CD8-positive, alpha-beta memory T cell (primary cell): Measurements from ENCODE around the gene PPFIA4. TPM values are rescaled to one million over a fixed set of nuclear protein-coding genes. Genes with fewer than 3 reads are reported as not detected.

ENCODE experiments used
- CTCF ChIA-PET: fragments of 350-600 bp; sonication (Branson Sonifier 250); formaldehyde crosslinking; loops from one replicate; lab custom pipeline; 2021; ENCODE audit warnings: antibody characterized with exemption; lab: Charles Lee
- POLR2A ChIA-PET: fragments of 350-600 bp; sonication (Branson Sonifier 250); formaldehyde crosslinking; loops from one replicate; lab custom pipeline; 2021; ENCODE audit warnings: antibody characterized with exemption; lab: Charles Lee
- DNase-seq, 5 donors: peaks; one replicate each; pipeline versions ENCODE4 v3.0.0 to v3.0.0-alpha.2; 2020 to 2022; ENCODE audit warnings: mixed read lengths in 1 of 5
- H3K27ac ChIP-seq: one replicate; pipeline ENCODE4 v1.7.0; 2013; ENCODE audit warnings: low read depth, mild to moderate bottlenecking, low read length, moderate library complexity
- H3K27me3 ChIP-seq: 2 replicates; pipeline ENCODE4 v1.7.0; 2013; ENCODE audit warnings: low read length, mild to moderate bottlenecking; ENCODE audit not compliant: insufficient read depth, poor library complexity, severe bottlenecking
- H3K36me3 ChIP-seq: 2 replicates; pipeline ENCODE4 v1.7.0; 2013; ENCODE audit warnings: mild to moderate bottlenecking, low read length, moderate library complexity; ENCODE audit not compliant: insufficient read depth
- H3K4me1 ChIP-seq: 2 replicates; pipeline ENCODE4 v1.7.0; 2013; ENCODE audit warnings: mild to moderate bottlenecking, low read length, moderate library complexity; ENCODE audit not compliant: insufficient read depth
- H3K4me3 ChIP-seq: 2 replicates; pipeline ENCODE4 v1.7.0; 2013; ENCODE audit warnings: mild to moderate bottlenecking, low read length
- H3K9me3 ChIP-seq: 2 replicates; pipeline ENCODE4 v1.7.0; 2013; ENCODE audit warnings: mild to moderate bottlenecking, low read length
- H3K27ac Mint-ChIP-seq, 8 donors: one replicate each; pipeline ENCODE4 v1.8.0; 2020 to 2021; ENCODE audit warnings: mixed read lengths in 8 of 8, mild to moderate bottlenecking in 6 of 8, inconsistent platforms in 3 of 8, moderate library complexity in 3 of 8
- H3K27me3 Mint-ChIP-seq, 2 donors: one replicate each; pipeline ENCODE4 v1.8.0; 2020 to 2021; ENCODE audit warnings: mixed read lengths in 2 of 2, mild to moderate bottlenecking in 1 of 2, moderate library complexity in 1 of 2
- H3K36me3 Mint-ChIP-seq, 3 donors: one replicate each; pipeline ENCODE4 v1.8.0; 2020 to 2021; ENCODE audit warnings: mixed read lengths in 3 of 3, inconsistent platforms in 1 of 3, mild to moderate bottlenecking in 1 of 3
- H3K4me1 Mint-ChIP-seq, 3 donors: one replicate each; pipeline ENCODE4 v1.8.0; 2020 to 2021; ENCODE audit warnings: mixed read lengths in 3 of 3, inconsistent platforms in 1 of 3, mild to moderate bottlenecking in 1 of 3
- H3K4me3 Mint-ChIP-seq, 7 donors: one replicate each; pipeline ENCODE4 v1.8.0; 2020 to 2021; ENCODE audit warnings: mixed read lengths in 7 of 7, mild to moderate bottlenecking in 6 of 7, moderate library complexity in 4 of 7, inconsistent platforms in 2 of 7
- H3K9me3 Mint-ChIP-seq, 5 donors: one replicate each; pipeline ENCODE4 v1.8.0; 2020 to 2022; ENCODE audit warnings: mixed read lengths in 5 of 5, mild to moderate bottlenecking in 3 of 5, moderate library complexity in 2 of 5, inconsistent platforms in 1 of 5
- polyA plus RNA-seq: library from polyadenylated mRNA; unstranded; fragments of 300-500 nt; fragmentation: Illumina TruSeq; gene quantifications from one replicate; pipeline ENCODE4 v1.2.3, GENCODE V29; 2021
- total RNA-seq, 2 experiments: library from RNA; stranded (reverse); gene quantifications; one replicate each; pipeline ENCODE4 v1.2.3, GENCODE V29; 2021

Gene PPFIA4
- total and polyA plus RNA-seq, 3 experiments from 2014 or later = 1.2 to 1.5 TPM; not detected in 1

DNA sequence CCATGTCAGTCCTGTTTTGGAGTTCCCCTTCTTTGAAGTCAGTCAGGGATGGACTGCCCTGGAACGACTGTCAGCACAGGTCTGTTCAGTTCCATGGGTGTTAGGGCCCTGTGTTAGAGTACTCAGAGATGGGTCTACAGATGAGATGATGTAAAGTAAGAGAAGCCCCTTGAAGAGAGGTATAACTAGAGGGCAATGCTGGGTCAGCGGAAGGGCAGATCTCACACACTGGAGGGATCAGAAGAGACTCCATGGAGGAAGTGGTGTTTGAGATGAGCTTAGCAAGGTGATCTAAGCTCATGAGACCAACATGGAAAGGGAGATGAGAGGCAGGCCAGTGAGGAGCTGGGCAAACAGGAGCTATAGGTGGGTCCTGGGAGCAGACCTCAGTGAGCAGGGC lies 7.6 kb downstream of the PPFIA4 start:
- H3K27ac Mint-ChIP-seq = peak overlapping the region in 2 of 8 donors; percentile 19 to 79
- Histone ChIP-seq H3K27ac (no peak overlapping the region), H3K9me3 (no peaks in the 10 kb centered on the region), H3K4me3 (no peak overlapping the region), H3K4me1 (no peaks in the 10 kb centered on the region), H3K27me3 (no peaks in the 10 kb centered on the region), H3K36me3 (no peaks in the 10 kb centered on the region)
- peaks cover 1 to 3% of the 10 kb centered on the region in 2 donors for H3K27me3 Mint-ChIP-seq
- no peaks in the 10 kb centered on the region for H3K9me3 Mint-ChIP-seq
- DNase-seq = no peak
- no peaks in the 10 kb centered on the region for H3K4me1 Mint-ChIP-seq
- H3K36me3 Mint-ChIP-seq = no peaks in the 10 kb centered on the region
- ChIA-PET POLR2A (interaction anchor here (0.6 kb wide), 1 partner anchor 9 kb away, joined by 5 read pairs; no protein-coding TSS in a partner anchor), CTCF (no interaction called here)
- H3K4me3 Mint-ChIP-seq = no peak overlapping the region

DNA sequence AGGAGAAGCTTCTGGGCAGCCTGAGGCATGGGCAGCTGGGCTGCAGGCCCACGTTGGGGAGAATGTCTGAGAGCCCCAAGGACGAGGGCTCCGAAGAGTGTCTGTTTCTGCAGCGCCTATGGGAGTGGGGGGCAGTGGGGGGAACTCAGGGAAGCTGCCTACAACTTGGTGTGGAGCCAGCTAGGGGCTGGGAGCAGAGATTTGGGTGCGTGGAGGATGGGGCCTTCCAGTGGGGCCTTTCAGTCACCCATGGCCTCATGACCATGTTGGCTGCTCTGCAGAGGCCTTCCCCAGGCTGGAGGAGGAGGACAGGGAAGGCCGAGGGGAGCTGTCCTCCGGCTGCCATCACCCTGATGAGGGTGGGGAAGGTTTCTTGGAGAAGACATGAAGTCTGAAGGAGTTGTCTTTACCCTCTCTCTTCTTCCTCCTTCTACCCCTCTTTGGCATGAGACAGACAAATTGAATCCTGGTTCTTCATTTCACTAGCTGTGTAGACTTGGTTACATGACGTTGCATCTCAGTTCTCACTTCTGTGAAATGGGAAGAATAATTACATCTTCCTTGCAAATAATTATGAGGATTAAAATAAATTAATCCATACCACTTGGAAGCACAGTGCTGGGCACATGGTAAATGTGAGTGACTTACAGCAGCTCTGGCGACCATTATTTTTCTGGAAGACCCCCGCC lies 8.3 kb downstream of the PPFIA4 start:
- DNase-seq = no peak
- H3K36me3 ChIP-seq = no peaks in the 10 kb centered on the region
- H3K4me3 Mint-ChIP-seq = no peak overlapping the region
- no peak overlapping the region for H3K4me3 ChIP-seq
- ChIA-PET CTCF (interaction anchor here (1.1 to 1.2 kb wide), 2 partner anchors 182 to 233 kb away, joined by 3 to 4 read pairs; no protein-coding TSS in a partner anchor), POLR2A (interaction anchor here (0.6 kb wide), 1 partner anchor 10 kb away, joined by 5 read pairs; no protein-coding TSS in a partner anchor)
- H3K9me3 Mint-ChIP-seq = no peaks in the 10 kb centered on the region
- no peaks in the 10 kb centered on the region for H3K4me1 ChIP-seq
- no peaks in the 10 kb centered on the region for H3K9me3 ChIP-seq
- H3K27me3 Mint-ChIP-seq = peaks cover 4 to 9% of the 10 kb centered on the region in 2 donors
- no peak overlapping the region for H3K27ac ChIP-seq
- no peak overlapping the region for H3K27ac Mint-ChIP-seq
- H3K36me3 Mint-ChIP-seq = no peaks in the 10 kb centered on the region
- no peaks in the 10 kb centered on the region for H3K27me3 ChIP-seq
- peaks cover 1 to 5% (median 4%) of the 10 kb centered on the region in 3 donors for H3K4me1 Mint-ChIP-seq

DNA sequence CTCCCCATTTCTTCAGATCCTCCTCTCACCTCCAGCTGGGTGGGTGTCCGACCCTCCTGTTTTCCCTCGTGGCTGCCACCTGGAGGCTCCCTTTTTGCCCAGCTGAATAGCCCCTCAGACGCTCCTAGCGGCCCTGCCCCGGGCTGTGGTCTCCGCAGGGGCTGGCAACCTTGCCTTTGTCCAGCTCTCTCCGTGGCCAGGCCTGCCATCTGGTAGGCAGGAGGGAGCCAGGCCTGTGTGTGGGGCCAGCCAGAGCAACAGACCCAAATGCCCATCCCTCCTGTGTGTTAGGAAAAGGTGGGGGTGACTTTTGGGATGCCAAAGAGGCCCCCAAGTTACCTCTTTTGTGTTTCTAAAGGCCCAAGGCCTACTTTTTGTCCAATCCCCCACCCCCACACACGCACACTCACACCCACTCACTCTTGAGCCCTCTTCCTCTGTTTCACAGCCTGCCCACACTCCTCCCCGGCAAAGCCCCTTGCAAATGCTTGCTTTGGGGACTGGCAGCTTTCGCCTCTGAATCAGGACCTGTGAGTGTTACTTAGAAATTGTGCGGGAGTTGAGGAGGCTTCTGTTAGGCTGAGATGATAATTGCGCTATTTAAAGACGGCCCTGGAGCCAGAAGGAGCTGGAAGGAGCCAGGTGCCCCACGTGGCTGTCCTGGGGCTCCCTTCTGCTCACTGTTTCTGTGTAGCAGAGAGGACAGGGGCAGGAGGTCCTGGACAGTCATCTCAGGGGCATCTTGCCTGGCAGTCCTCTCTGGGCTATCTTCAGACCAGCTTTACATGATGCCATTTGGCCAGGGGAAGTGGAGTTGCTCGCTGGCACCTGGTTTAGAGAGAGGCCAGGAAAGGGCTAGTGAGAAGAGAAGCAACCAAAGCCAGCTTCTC lies 9.1 kb downstream of the PPFIA4 start:
- H3K4me1 Mint-ChIP-seq = peaks cover 1 to 5% (median 5%) of the 10 kb centered on the region in 3 donors
- CTCF ChIA-PET = interaction anchor here (1.1 to 1.2 kb wide), 2 partner anchors 181 to 232 kb away, joined by 3 to 4 read pairs; no protein-coding TSS in a partner anchor
- no peaks in the 10 kb centered on the region for H3K9me3 ChIP-seq
- H3K4me1 ChIP-seq = no peaks in the 10 kb centered on the region
- no peaks in the 10 kb centered on the region for H3K36me3 Mint-ChIP-seq
- no peaks in the 10 kb centered on the region for H3K9me3 Mint-ChIP-seq
- H3K36me3 ChIP-seq = no peaks in the 10 kb centered on the region
- H3K27ac Mint-ChIP-seq = peak overlapping the region in 1 of 8 donors; percentile 89
- peaks cover 4 to 9% of the 10 kb centered on the region in 2 donors for H3K27me3 Mint-ChIP-seq
- no peak overlapping the region for H3K4me3 Mint-ChIP-seq
- POLR2A ChIA-PET = no interaction called here
- no peak overlapping the region for H3K4me3 ChIP-seq
- no peaks in the 10 kb centered on the region for H3K27me3 ChIP-seq
- no peak overlapping the region for H3K27ac ChIP-seq
- DNase-seq = no peak

DNA sequence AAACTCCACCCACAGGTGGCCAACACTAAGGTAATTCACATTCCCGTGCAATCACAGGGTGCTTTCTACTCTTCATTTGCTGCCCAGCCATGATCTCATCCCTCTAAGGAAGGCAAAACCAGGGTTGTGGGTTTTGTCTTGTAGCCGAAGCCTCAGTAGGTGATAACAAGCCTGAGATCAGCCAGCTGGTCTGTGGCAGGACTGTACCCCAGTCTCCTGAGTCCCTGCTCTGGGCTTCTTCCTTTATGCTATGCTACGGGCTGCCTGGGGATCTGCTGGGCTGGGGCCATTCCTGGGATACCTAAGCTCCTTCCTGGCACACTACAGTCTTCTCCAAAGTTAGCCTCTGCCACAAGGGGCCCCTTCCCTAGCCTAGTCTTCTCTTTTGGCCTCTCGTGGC lies 9.8 kb downstream of the PPFIA4 start:
- H3K4me3 Mint-ChIP-seq = no peak overlapping the region
- ChIA-PET CTCF (interaction anchor here (1.2 kb wide), 1 partner anchor 232 kb away, joined by 3 read pairs; no protein-coding TSS in a partner anchor), POLR2A (no interaction called here)
- Histone ChIP-seq H3K27me3 (no peaks in the 10 kb centered on the region), H3K36me3 (no peaks in the 10 kb centered on the region), H3K4me3 (no peak overlapping the region), H3K27ac (no peak overlapping the region), H3K9me3 (no peaks in the 10 kb centered on the region), H3K4me1 (no peaks in the 10 kb centered on the region)
- H3K27me3 Mint-ChIP-seq = peaks cover 3 to 9% of the 10 kb centered on the region in 2 donors
- peaks cover 1 to 5% (median 5%) of the 10 kb centered on the region in 3 donors for H3K4me1 Mint-ChIP-seq
- H3K36me3 Mint-ChIP-seq = no peaks in the 10 kb centered on the region
- no peak for DNase-seq
- H3K9me3 Mint-ChIP-seq = no peaks in the 10 kb centered on the region
- H3K27ac Mint-ChIP-seq = no peak overlapping the region

DNA sequence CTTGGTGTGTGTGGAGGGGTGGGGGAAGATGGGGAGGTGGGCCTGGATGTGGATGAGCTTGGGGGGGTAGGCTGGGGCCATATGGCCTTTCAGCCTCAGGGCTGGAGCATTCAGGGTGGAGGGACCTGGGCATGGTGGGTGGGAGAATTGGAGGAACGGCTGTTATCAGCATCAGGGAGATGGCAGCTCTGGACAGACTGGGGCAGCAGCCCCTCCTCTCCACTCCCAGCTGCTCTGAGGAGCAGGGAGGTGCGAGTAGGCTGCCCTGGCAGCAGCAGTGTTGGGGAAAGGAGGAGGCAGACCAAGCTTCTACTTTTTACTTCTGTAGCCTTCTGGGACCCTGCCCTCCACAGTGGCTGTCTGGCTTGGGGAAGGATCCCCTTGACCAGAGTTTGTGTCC lies 10.2 kb downstream of the PPFIA4 start:
- Histone ChIP-seq H3K27me3 (no peaks in the 10 kb centered on the region), H3K4me3 (no peak overlapping the region), H3K4me1 (no peaks in the 10 kb centered on the region), H3K36me3 (no peaks in the 10 kb centered on the region), H3K27ac (no peak overlapping the region), H3K9me3 (no peaks in the 10 kb centered on the region)
- H3K4me3 Mint-ChIP-seq = no peak overlapping the region
- peak in 1 of 5 donors; percentile 18 for DNase-seq
- H3K9me3 Mint-ChIP-seq = no peaks in the 10 kb centered on the region
- no peaks in the 10 kb centered on the region for H3K36me3 Mint-ChIP-seq
- peaks cover 1 to 5% (median 5%) of the 10 kb centered on the region in 3 donors for H3K4me1 Mint-ChIP-seq
- no peak overlapping the region for H3K27ac Mint-ChIP-seq
- POLR2A ChIA-PET = no interaction called here
- CTCF ChIA-PET = no interaction called here
- peaks cover 2 to 9% of the 10 kb centered on the region in 2 donors for H3K27me3 Mint-ChIP-seq

DNA sequence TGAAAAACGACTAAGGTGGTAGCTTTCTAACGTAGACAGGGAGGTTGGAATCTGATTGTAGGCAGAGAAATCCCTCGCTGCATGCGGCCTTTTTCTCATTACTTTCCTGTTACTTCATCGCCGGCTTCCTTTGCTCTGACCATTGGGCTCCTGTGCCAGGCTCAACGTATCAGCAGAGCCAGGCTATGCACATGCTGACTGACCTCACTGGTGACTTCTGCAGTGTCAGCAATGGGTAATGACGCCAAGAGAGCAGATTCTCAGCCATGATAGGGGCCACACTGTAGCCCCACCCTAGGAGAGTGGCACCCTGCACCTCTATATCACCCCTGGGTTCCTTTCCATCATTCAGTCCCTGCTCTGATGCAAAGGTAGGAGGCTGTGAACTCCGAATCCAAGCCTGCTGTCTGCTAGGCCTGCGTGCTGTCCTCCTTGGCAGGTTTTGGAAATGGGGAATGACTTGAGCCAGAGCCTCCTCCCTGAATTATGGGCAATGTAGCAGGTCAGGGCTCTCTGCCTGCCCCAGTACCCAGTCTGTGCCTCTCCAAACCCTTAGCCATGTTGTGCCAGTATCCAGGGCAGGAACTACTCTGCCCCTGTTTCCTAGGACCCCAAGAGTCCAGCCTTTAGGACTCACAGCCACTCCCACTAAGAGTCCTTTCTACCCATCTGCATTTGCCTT lies 11.4 kb downstream of the PPFIA4 start:
- H3K27me3 ChIP-seq = no peaks in the 10 kb centered on the region
- Mint-ChIP-seq H3K27me3 (peaks cover 2 to 9% of the 10 kb centered on the region in 2 donors), H3K9me3 (no peaks in the 10 kb centered on the region), H3K4me1 (peaks cover 1 to 5% (median 5%) of the 10 kb centered on the region in 3 donors), H3K36me3 (no peaks in the 10 kb centered on the region), H3K4me3 (no peak overlapping the region), H3K27ac (no peak overlapping the region)
- ChIA-PET CTCF (interaction anchor here (3.5 kb wide), 1 partner anchor 135 kb away, joined by 15 read pairs; no protein-coding TSS in a partner anchor), POLR2A (no interaction called here)
- H3K4me3 ChIP-seq = no peak overlapping the region
- H3K9me3 ChIP-seq = no peaks in the 10 kb centered on the region
- H3K36me3 ChIP-seq = no peaks in the 10 kb centered on the region
- no peak overlapping the region for H3K27ac ChIP-seq
- H3K4me1 ChIP-seq = no peaks in the 10 kb centered on the region
- DNase-seq = no peak

DNA sequence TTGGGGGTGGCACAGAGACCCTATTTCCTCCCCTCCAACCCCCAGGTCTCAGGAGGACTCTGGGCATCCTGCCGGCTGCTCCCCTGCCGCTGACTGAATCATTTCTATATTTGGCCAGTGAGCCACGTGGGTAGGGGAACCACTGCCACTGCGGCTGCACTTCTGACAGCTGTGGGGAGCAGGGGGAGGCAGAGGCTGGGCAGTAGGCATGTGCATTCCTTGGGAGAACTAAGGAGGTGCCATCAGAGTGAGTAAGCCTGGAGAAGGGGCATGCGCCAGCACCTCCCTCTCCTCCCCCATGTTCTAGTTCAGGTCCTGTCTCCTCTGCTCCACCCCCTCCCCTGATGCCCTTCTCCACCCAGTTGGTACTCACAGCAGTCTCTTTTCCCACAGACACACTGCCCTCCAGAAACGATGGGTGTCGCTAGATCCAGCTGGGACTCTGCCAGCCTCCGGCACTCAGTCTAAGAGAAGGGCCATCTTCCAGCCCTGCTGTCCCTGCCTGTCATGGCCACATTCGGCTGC lies 12.0 kb downstream of the PPFIA4 start:
- Mint-ChIP-seq H3K4me1 (peaks cover 1 to 5% (median 5%) of the 10 kb centered on the region in 3 donors), H3K9me3 (no peaks in the 10 kb centered on the region), H3K27ac (no peak overlapping the region), H3K27me3 (peaks cover 2 to 12% of the 10 kb centered on the region in 2 donors), H3K4me3 (no peak overlapping the region), H3K36me3 (no peaks in the 10 kb centered on the region)
- ChIA-PET POLR2A (no interaction called here), CTCF (interaction anchor here (0.7 to 4.6 kb wide), 5 partner anchors 11 to 179 kb away, joined by 3 to 57 read pairs (median 7); no protein-coding TSS in a partner anchor)
- H3K4me1 ChIP-seq = no peaks in the 10 kb centered on the region
- no peak overlapping the region for H3K4me3 ChIP-seq
- no peaks in the 10 kb centered on the region for H3K36me3 ChIP-seq
- DNase-seq = no peak
- H3K27ac ChIP-seq = no peak overlapping the region
- H3K27me3 ChIP-seq = no peaks in the 10 kb centered on the region
- H3K9me3 ChIP-seq = no peaks in the 10 kb centered on the region
